SK-N-MC (cell line): ENCODE data around the gene PRSS3.

Source experiments
- EZH2 ChIP-seq: fragments of 200-600 bp; sonication (generic); IDR thresholded peaks from one replicate; pipeline ENCODE4 v1.6.1; 2017; ENCODE audit warnings: antibody characterized with exemption
- POLR2AphosphoS5 ChIP-seq: IDR thresholded peaks from 2 replicates; pipeline ENCODE4 v1.6.1; 2012; ENCODE audit warnings: mild to moderate bottlenecking, low read depth, low read length, borderline replicate concordance

GRCh38 chr9:33780276-33780675, 15.1 kb upstream of the PRSS3 start:
- TF ChIP-seq EZH2 (no peak), POLR2AphosphoS5 (no peak)
